Bronchial epithelial cell (primary cell): Measurements from ENCODE around the gene HDDC2. TPM values are rescaled to one million over a fixed set of nuclear protein-coding genes. Genes with fewer than 3 reads are reported as not detected.

Experiments used
- DNase-seq: peaks from one replicate; pipeline ENCODE4 v3.0.0-alpha.2; 2010; ENCODE audit warnings: low read depth
- FAIRE-seq: peaks from 2 replicates; lab custom pipeline; 2011; peaks lifted over from hg19 to GRCh38; lab: Jason Lieb, UNC
- H3K27me3 ChIP-seq: 2 replicates; pipeline ENCODE4 v1.5.1; 2011; ENCODE audit warnings: low read length; ENCODE audit not compliant: control insufficient read depth, insufficient read depth
- H3K36me3 ChIP-seq: 2 replicates; pipeline ENCODE4 v1.5.1; 2011; ENCODE audit warnings: low read length; ENCODE audit not compliant: control insufficient read depth, insufficient read depth
- H3K4me3 ChIP-seq: 2 replicates; pipeline ENCODE4 v1.5.1; 2011; ENCODE audit warnings: mild to moderate bottlenecking, low read depth, low read length, control low read depth
- CTCF ChIP-seq: IDR thresholded peaks from 2 replicates; pipeline ENCODE4 v1.5.1; 2011; ENCODE audit warnings: mild to moderate bottlenecking, moderate library complexity, low read length, control low read depth, inconsistent platforms; ENCODE audit not compliant: insufficient read depth, severe bottlenecking
- total RNA-seq: library from RNA; depleted of rRNA; stranded (reverse); fragments of >200 nt; gene quantifications from 2 replicates; pipeline ENCODE4 v1.2.1, GENCODE V29; 2014

HDDC2 gene
- total RNA-seq, 1 donor from 2014 or later: 86.1 TPM

DNA sequence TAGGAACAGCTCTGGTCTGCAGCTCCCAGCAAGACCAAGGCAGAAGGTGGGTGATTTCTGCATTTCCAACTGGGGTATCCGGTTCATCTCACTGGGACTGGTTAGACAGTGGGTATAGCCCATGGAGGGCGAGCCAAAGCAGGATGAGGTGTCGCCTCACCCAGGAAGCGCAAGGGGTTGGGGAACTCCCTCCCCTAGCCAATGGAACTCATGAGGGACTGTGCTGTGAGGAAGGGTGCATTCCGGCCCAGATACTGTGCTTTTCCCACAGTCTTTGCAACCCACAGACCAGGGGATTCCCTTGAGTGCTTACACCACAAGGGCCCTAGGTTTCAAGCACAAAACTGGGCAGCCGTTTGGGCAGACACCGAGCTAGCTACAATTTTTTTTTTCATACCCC lies 21.8 kb downstream of the HDDC2 start:
- FAIRE-seq (no peak), DNase-seq (no peak)
- Histone ChIP-seq H3K36me3 (peaks cover 4% of the 10 kb centered on the region), H3K27me3 (no peaks in the 10 kb centered on the region), H3K4me3 (no peak overlapping the region)
- TF ChIP-seq CTCF: no peak

DNA sequence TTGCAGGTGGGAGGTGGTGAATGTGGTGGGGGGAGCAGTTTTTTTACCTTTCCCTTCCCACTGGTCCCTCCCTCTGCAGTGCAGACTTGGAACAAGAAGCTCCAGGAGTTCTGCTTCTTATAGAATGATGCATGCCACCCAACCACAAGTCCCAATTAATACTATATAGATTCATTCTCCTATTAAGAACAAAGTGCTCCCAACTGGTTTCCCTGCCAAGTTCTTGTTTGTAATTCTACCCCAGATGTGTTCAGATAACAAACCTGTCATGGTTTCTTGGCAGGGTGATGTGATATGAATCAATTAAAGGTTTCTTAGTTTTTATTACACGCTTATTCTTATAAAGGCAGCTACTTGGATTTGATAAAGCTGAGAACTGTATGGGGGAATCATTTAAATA lies 23.9 kb downstream of the HDDC2 start:
- no peak for FAIRE-seq
- H3K27me3 ChIP-seq: no peaks in the 10 kb centered on the region
- peaks cover 5% of the 10 kb centered on the region for H3K36me3 ChIP-seq
- no peak overlapping the region for H3K4me3 ChIP-seq
- no peak for TF ChIP-seq CTCF
- no peak for DNase-seq

- no peak for FAIRE-seq
- DNase-seq: no peak
- H3K27me3 ChIP-seq: no peaks in the 10 kb centered on the region
- no peak overlapping the region for H3K4me3 ChIP-seq
- no peak for TF ChIP-seq CTCF
- H3K36me3 ChIP-seq: peaks cover 8% of the 10 kb centered on the region
Measured at GRCh38 chr6:125275779-125276178, 26.0 kb downstream of the HDDC2 start.

DNA sequence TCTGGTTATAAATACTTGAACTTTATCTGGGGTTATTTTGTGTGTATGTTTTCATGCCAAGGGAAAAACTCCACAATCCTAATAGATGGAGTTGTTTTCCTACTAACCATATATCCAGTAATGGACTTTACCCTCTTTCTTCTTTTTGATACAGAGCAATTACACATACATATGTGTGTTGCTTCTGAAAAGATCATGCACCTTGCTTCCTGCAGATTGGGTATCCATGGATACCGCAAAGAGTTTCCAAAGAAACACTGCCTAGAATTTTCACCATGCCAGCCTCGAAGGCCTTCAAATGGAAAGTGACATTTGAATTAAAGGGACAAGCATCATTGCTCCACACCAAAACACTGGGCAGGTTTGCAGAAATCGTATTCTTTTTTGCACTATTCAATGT lies 26.8 kb downstream of the HDDC2 start:
- Histone ChIP-seq H3K4me3 (no peak overlapping the region), H3K36me3 (peaks cover 5% of the 10 kb centered on the region), H3K27me3 (no peaks in the 10 kb centered on the region)
- FAIRE-seq (no peak), DNase-seq (no peak)
- no peak for TF ChIP-seq CTCF

GRCh38 chr6:125273965-125274364 lies 27.8 kb downstream of the HDDC2 start:
- no peak overlapping the region for H3K4me3 ChIP-seq
- peak; percentile 20 for TF ChIP-seq CTCF
- peaks cover 5% of the 10 kb centered on the region for H3K36me3 ChIP-seq
- DNase-seq (peak; percentile 95), FAIRE-seq (peak; percentile 99)
- no peaks in the 10 kb centered on the region for H3K27me3 ChIP-seq

DNA sequence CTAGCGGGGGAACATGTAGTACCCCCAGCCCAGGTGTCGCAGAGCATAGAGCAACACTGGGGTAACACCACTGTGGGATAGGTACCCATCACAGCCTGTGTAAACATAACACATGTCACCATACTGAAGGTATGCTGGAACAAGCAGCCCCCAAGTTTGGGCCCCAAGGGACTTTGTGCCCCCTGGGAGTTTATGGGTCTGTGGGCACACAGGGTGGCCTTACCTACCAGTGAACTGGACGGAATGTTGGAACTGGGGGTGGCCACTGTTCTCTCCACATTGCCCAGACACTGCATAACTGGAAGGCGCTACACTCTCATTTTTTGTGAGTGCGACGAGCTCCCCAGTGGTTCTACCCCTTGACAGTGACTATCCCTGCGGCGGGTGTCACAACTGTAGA lies 28.5 kb downstream of the HDDC2 start:
- no peak for TF ChIP-seq CTCF
- Histone ChIP-seq H3K4me3 (no peak overlapping the region), H3K27me3 (no peaks in the 10 kb centered on the region), H3K36me3 (peaks cover 5% of the 10 kb centered on the region)
- FAIRE-seq (no peak), DNase-seq (no peak)
